Choroid plexus epithelial cell (primary cell): ENCODE data around the gene ARSJ.
A peak's percentile ranks its signal among the peaks of the same experiment; 100 is the strongest.

ENCODE experiments used
- DNase-seq: peaks from one replicate; pipeline ENCODE4 v3.0.0-alpha.2; 2010; ENCODE audit warnings: low read depth
- H3K4me3 ChIP-seq: 2 replicates; pipeline ENCODE4 v1.5.1; 2011; ENCODE audit warnings: low read depth, mild to moderate bottlenecking, control low read depth, low read length, moderate library complexity
- CTCF ChIP-seq: conservative IDR thresholded peaks from 2 replicates; pipeline ENCODE4 v1.5.1; 2011; ENCODE audit warnings: low read depth, mild to moderate bottlenecking, control low read depth, inconsistent platforms, low read length, moderate library complexity

ARSJ gene

GRCh38 chr4:113979148-113979904 lies at the start of gene ARSJ:
ARSJ (minus strand) TSS chr4:113979647; CDS start chr4:113978834, 813 bp downstream.
- peak; percentile 11 for TF ChIP-seq CTCF
- DNase-seq: peak; percentile 79
- peak within 1 kb of the TSS; percentile 79 for H3K4me3 ChIP-seq

DNA sequence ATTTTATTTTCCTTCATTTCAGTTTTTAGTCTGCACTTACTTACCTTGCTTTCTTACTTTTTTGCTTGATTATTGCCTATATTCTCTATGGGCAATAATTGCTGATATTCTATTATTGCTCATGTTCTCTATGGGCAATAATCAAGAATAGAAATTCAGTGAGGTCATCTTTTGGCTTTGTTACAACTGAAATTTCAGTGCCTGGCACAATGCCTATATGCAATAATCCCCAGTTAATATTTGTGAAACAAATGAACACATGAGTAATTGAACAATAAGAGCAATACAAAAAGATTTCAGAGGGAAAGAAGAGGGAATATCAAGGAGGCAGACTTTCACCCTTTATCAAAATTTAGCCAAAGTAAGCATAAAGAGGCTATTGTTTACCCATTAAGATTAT lies 48.6 kb upstream of the ARSJ start:
- no peak overlapping the region for H3K4me3 ChIP-seq
- peak; percentile 50 for DNase-seq
- TF ChIP-seq CTCF: no peak

- TF ChIP-seq CTCF: no peak
- no peak for DNase-seq
- H3K4me3 ChIP-seq: no peak overlapping the region
These were observed 48.1 kb upstream of the ARSJ start for GRCh38 chr4:114027596-114027995.

DNA sequence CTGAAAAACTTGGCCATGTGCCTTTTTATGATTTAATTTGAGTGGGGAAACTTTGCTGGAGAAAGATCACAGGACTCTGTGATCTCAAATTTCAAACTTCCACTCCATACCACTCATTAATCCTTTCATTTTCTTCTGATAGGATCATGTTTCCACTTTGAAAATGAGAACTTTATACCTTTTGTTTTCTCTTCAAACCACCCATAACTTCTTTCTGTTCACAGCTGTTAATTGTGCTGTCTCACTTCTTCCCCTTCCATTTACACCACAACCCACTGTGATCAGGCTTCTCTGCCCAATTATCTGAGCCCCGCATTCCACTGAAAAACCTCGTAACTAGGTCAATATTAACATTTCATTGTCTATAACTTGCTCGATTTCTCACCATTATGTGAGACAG lies 47.0 kb upstream of the ARSJ start:
- no peak for TF ChIP-seq CTCF
- peak; percentile 16 for DNase-seq
- no peak overlapping the region for H3K4me3 ChIP-seq

DNA sequence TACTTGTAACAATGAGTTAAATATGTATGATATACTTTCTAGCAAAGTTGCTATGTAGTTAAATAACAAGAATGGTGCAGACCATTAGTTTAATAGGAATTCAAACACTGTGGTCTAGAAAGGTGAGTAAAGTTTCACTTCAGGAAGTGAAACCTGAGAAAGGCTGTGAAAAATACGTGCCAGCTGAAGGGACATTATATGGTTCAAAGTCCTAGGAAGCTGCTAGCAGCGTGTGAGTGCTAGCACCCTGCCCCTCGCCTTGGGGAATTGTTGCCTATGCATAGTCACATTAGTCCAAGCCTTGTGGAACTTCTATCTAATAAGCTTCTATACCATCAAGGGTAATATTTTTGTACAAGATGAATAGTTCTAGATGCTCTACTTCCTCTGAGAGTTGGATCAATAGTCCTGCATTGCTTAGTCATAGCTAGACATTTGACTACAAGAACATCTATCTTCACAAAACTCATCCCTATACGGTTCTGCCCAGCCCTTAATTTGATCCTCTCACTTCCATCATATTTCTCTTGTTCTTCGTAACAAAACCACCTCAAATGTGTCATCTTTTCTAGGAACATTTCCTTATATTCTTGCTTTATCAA lies 45.8 kb upstream of the ARSJ start:
- H3K4me3 ChIP-seq: no peak overlapping the region
- no peak for TF ChIP-seq CTCF
- DNase-seq: no peak

DNA sequence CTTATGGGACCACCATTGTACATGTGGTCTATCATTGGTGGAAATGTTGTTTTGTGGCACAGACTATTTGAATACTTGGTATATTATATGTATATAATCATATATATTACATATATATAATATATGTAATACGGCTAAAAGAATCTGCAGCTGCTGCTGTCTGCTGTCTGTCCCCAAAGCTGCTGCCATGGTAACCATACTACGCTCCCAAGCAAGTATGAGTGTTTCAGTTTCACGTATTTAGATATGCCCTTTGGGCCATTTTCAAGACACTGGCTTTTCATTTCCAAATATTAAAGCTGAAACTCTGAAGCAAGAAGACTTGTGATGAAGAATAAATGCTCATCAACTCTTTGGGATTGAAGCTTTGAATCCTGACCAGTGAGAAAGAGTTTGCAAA lies 42.0 kb upstream of the ARSJ start:
- DNase-seq: no peak
- no peak for TF ChIP-seq CTCF
- no peak overlapping the region for H3K4me3 ChIP-seq

- TF ChIP-seq CTCF: no peak
- DNase-seq: no peak
- H3K4me3 ChIP-seq: no peak overlapping the region
These were observed 40.5 kb upstream of the ARSJ start for GRCh38 chr4:114019969-114020358.
